ENCODE data around the gene MAPK14. TPM values are rescaled to one million over a fixed set of nuclear protein-coding genes. Genes with fewer than 3 reads are reported as not detected.
A peak's percentile ranks its signal among the peaks of the same experiment; 100 is the strongest.

Gene MAPK14
- polyA plus RNA-seq, 3 donors from 2014 or later: 34.4 to 71.8 (median 44.6) TPM

DNA sequence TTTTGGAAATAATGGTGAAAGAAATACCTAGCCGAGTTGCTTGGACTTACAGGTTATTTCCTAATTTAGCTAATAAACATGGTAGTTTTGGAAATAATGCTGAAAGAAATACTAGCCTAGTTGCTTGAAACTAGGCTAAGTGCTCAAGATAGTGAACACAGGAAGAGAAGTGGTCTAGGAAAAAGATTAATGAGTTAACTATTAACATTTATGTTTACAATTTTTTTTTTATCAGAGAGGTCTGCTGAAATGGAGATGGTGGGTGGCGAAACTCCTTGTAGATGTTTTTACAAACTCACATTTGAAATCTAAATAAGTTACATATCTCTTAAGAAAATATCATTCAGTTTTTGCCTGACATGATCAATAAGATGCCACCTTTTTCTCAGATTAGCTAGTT lies 39.2 kb downstream of the MAPK14 start:
- peaks cover 78 to 89% of the 10 kb centered on the region in 2 donors for H3K4me1 Mint-ChIP-seq
- DNase-seq: no peak
- no peaks in the 10 kb centered on the region for H3K27me3 Mint-ChIP-seq (ENCODE audit: low read depth in 3 of 3)
- H3K36me3 Mint-ChIP-seq: no peaks in the 10 kb centered on the region
- H3K27ac Mint-ChIP-seq: peak overlapping the region in 3 of 6 donors; percentile 6 to 29 (median 17)
- no peak overlapping the region for H3K4me3 Mint-ChIP-seq
- H3K9me3 Mint-ChIP-seq: no peaks in the 10 kb centered on the region

DNA sequence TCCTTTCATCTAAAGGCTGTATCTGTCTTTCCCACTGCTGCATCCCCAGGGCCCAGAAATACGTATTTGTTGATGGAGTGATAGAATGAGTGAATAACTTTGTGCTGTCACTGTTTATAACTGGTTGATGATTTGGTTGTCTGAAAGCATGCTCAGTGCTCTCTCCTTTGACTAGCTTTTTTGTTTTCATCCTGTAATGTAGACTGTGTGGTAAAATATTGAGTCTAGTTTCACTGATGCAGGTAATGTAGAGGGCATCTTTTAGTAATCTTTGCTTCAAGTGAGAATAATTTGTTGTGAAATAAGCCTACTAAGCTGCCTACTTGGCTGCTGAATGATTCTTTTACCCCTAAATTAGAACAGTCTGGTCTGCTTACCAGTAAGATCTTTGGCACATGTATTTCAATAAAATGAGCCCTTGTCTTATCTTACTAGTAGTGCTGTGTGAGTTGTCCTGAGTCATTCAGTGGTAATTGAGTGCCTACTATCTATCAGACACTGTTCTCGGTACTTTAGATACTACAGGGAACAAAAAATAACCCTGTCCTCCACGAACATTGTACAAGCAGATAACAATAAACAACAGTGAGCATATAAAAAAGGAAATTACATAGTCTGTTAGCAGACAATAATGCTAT lies 39.9 kb downstream of the MAPK14 start:
- DNase-seq: no peak
- H3K27ac Mint-ChIP-seq: peak overlapping the region in 5 of 6 donors; percentile 16 to 65 (median 39)
- no peaks in the 10 kb centered on the region for H3K36me3 Mint-ChIP-seq
- no peak overlapping the region for H3K4me3 Mint-ChIP-seq
- H3K27me3 Mint-ChIP-seq (ENCODE audit: low read depth in 3 of 3): no peaks in the 10 kb centered on the region
- H3K4me1 Mint-ChIP-seq: peaks cover 85 to 95% of the 10 kb centered on the region in 2 donors
- no peaks in the 10 kb centered on the region for H3K9me3 Mint-ChIP-seq

DNA sequence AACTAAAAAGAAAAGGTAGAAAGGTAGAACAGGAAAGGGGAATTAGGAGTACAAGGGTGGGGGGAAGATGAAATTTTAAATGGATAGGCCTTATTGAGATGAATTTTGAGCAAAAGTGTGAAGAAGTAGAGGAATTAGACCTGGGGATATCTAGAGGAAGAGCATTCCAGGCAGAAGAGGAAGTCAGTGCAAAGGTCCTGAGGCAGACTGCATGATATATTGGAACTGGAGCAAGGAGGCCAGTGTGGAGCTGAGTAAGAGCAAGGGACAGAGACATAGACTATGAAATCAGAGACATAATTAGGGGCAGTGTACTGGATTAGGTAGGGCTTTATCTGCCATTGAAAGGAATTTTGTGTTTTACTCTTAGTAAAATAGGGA lies 40.4 kb downstream of the MAPK14 start:
- H3K4me1 Mint-ChIP-seq: peaks cover 86 to 97% of the 10 kb centered on the region in 2 donors
- no peak for DNase-seq
- H3K4me3 Mint-ChIP-seq: no peak overlapping the region
- no peaks in the 10 kb centered on the region for H3K27me3 Mint-ChIP-seq (ENCODE audit: low read depth in 3 of 3)
- H3K9me3 Mint-ChIP-seq: no peaks in the 10 kb centered on the region
- peak overlapping the region; percentile 0 to 55 (median 19) for H3K27ac Mint-ChIP-seq
- no peaks in the 10 kb centered on the region for H3K36me3 Mint-ChIP-seq

DNA sequence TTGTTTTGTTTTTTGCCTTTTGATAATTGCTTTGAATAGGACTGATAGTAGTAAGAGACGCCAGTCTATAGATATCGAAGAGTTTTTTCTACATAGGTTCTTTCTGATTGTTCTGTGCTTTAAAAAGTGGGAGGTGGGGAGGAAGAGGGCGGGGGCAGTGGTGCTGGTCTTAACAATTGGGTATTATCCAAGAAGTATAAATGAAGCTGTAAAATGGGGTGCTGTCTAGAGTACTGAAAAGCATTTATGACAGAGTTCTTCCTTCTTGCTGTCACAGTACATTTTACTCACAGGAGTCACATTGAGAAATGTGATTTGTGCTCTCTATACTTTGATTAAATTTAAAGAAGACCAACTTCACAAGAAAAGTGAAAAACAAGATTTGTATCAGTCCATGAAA lies 41.0 kb downstream of the MAPK14 start:
- H3K4me1 Mint-ChIP-seq: peaks cover 83 to 97% of the 10 kb centered on the region in 2 donors
- no peaks in the 10 kb centered on the region for H3K27me3 Mint-ChIP-seq (ENCODE audit: low read depth in 3 of 3)
- H3K36me3 Mint-ChIP-seq: no peaks in the 10 kb centered on the region
- peak overlapping the region in 2 of 6 donors; percentile 0 to 6 for H3K27ac Mint-ChIP-seq
- no peak overlapping the region for H3K4me3 Mint-ChIP-seq
- H3K9me3 Mint-ChIP-seq: no peaks in the 10 kb centered on the region
- no peak for DNase-seq

DNA sequence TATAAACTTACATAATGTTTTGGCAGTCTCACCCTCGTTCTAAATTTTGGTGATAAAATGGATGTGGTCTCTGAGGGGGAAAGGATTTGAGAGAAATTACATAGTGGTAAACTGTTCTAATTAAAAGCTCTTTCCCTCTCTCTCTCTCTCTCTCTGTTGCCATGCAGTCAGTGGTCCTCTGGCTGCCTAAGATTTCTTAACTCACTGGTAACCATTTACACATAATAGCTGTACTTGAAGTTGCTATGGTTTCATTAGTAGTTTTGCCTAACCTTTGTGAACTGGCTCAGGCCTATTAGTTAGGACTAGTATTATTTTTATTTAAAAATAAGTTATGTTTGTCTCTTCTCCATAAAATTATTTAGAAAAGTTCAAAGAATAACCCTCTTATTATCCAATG lies 42.0 kb downstream of the MAPK14 start:
- Mint-ChIP-seq H3K27ac (peak overlapping the region in 1 of 6 donors; percentile 1), H3K4me1 (peaks cover 76 to 91% of the 10 kb centered on the region in 2 donors), H3K27me3 (ENCODE audit: low read depth in 3 of 3) (no peaks in the 10 kb centered on the region), H3K36me3 (no peaks in the 10 kb centered on the region), H3K4me3 (no peak overlapping the region), H3K9me3 (no peaks in the 10 kb centered on the region)
- no peak for DNase-seq

DNA sequence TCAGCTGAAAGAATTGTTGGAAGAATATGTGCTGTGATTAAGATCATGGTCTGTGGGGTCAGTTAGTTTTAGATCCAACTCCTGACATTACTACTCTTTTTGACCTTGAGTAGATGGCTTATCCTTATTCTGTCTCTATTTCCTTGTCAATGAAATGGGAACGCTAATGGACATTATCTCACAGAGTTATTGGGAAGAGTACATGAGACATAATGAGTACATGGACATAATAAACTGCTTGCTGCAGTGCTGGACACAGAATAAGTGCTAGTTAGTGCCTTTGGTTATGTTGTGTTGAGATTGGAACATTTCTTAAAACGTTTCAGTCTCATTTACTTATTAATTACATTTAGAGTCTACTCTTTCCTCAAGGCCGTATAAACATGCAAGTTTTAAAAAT lies 42.6 kb downstream of the MAPK14 start:
- Mint-ChIP-seq H3K36me3 (peaks cover 0 to under 1% (median 0%) of the 10 kb centered on the region in 3 donors), H3K4me1 (peaks cover 70 to 85% of the 10 kb centered on the region in 2 donors), H3K4me3 (peak overlapping the region in 1 of 5 donors; percentile 11), H3K27ac (peak overlapping the region in 3 of 6 donors; percentile 11 to 40 (median 14)), H3K9me3 (no peaks in the 10 kb centered on the region), H3K27me3 (ENCODE audit: low read depth in 3 of 3) (peaks cover 0 to 2% (median 0%) of the 10 kb centered on the region in 3 donors)
- no peak for DNase-seq

DNA sequence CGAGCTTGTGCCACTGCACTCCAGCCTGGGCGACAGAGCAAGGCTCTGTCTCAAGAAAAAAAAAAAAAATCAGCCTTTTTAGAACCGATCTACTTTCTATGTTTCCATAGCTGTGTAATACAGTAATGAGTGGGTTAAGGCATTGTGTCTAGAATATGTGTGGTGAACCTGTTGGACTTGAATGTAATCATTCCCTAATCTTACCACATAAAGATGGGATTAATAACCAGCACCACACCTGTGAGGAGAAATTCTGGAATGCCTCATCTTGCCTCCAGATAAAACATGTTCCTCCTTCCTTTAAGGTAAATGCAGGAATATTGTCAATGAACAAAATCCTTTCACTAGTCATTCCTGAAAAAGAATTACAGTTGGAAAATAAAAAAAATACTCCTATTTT lies 43.7 kb downstream of the MAPK14 start:
- H3K27me3 Mint-ChIP-seq (ENCODE audit: low read depth in 3 of 3): peaks cover 0 to 3% (median 0%) of the 10 kb centered on the region in 3 donors
- peaks cover 68 to 74% of the 10 kb centered on the region in 2 donors for H3K4me1 Mint-ChIP-seq
- H3K4me3 Mint-ChIP-seq: no peak overlapping the region
- H3K36me3 Mint-ChIP-seq: peaks cover 0 to 7% (median 0%) of the 10 kb centered on the region in 3 donors
- H3K9me3 Mint-ChIP-seq: no peaks in the 10 kb centered on the region
- peak overlapping the region in 5 of 6 donors; percentile 33 to 77 (median 67) for H3K27ac Mint-ChIP-seq
- no peak for DNase-seq

DNA sequence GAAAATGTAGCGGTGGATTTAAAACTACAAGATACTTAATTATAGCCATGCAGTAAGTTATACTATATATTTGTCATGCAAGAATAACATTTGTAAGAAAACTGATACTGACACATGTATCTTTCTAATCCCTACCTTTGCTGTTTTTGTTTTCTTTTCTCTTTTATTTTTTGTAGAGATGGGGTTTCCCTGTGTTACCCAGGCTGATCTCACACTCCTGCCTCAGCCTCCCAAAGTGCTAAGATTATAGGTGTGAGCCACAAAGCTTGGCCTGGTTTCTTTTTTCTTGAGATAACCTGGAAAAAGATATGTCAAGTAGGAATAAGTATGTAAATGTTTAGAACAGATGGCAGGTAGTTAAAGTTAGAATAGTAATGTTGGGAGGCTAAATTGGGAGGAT lies 44.1 kb downstream of the MAPK14 start:
- Mint-ChIP-seq H3K27ac (peak overlapping the region; percentile 37 to 80 (median 69)), H3K4me3 (no peak overlapping the region), H3K27me3 (ENCODE audit: low read depth in 3 of 3) (peaks cover 0 to 3% (median 0%) of the 10 kb centered on the region in 3 donors), H3K36me3 (peaks cover 0 to 7% (median 0%) of the 10 kb centered on the region in 3 donors), H3K4me1 (peaks cover 64 to 70% of the 10 kb centered on the region in 2 donors), H3K9me3 (no peaks in the 10 kb centered on the region)
- no peak for DNase-seq

DNA sequence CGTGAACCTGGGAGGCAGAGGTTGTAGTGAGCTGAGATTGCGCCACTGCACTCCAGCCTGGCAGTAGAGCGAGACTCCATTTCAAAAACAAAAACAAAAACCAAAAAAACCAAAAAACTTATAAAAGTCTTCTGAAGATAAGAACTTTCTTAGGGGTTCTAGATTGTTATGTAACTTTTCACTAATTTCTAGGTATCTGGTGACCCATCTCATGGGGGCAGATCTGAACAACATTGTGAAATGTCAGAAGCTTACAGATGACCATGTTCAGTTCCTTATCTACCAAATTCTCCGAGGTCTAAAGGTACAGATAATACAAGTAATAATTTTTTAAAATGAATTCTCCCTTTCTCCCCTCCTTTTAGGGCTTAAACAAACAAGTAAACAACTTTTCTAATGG lies 45.1 kb downstream of the MAPK14 start:
- H3K36me3 Mint-ChIP-seq: peaks cover 0 to 7% (median 0%) of the 10 kb centered on the region in 3 donors
- peaks cover 0 to 3% (median 0%) of the 10 kb centered on the region in 3 donors for H3K27me3 Mint-ChIP-seq (ENCODE audit: low read depth in 3 of 3)
- peaks cover 58 to 66% of the 10 kb centered on the region in 2 donors for H3K4me1 Mint-ChIP-seq
- peak overlapping the region in 5 of 6 donors; percentile 8 to 67 (median 33) for H3K27ac Mint-ChIP-seq
- no peak for DNase-seq
- H3K4me3 Mint-ChIP-seq: no peak overlapping the region
- H3K9me3 Mint-ChIP-seq: no peaks in the 10 kb centered on the region

DNA sequence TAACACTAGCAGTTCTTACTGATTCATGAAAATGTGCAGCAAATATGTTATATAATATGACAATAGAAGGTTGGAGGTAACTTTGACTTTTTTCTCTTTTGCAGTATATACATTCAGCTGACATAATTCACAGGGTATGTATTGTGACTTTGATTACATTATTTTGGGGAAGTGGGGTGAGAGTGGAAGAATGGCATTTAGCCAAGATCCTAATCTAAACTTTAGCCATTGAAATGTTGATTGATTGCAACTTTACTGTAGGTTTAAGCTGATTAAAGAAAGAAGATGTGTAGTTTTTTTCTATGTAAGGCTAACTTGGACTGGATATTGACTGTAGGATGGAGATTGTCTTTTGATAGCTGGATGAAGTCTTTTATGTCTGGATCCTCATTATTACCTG lies 46.0 kb downstream of the MAPK14 start:
- Mint-ChIP-seq H3K4me1 (peaks cover 49 to 57% of the 10 kb centered on the region in 2 donors), H3K36me3 (peaks cover 0 to 7% (median 0%) of the 10 kb centered on the region in 3 donors), H3K9me3 (no peaks in the 10 kb centered on the region), H3K27ac (peak overlapping the region in 5 of 6 donors; percentile 0 to 66 (median 5)), H3K4me3 (no peak overlapping the region), H3K27me3 (ENCODE audit: low read depth in 3 of 3) (peaks cover 0 to 3% (median 0%) of the 10 kb centered on the region in 3 donors)
- DNase-seq: no peak

DNA sequence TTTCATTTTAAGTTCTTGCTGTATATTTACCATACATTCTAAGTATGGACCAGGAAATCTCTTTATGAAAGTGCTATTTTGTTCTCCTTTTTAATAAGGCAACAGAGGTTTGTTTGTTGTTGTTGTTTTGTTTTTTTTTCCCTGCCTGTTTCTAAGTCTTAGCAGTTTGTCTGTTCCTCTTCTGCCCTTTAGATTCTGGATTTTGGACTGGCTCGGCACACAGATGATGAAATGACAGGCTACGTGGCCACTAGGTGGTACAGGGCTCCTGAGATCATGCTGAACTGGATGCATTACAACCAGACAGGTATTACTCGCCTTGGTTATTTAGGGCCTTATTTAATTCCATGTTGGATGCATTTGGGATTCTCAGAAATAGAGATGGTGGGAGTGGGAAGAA lies 48.0 kb downstream of the MAPK14 start:
- Mint-ChIP-seq H3K36me3 (peaks cover 7 to 13% (median 10%) of the 10 kb centered on the region in 3 donors), H3K27ac (peak overlapping the region; percentile 2 to 77 (median 38)), H3K9me3 (no peaks in the 10 kb centered on the region), H3K27me3 (ENCODE audit: low read depth in 3 of 3) (peaks cover 0 to 3% (median 0%) of the 10 kb centered on the region in 3 donors), H3K4me1 (peaks cover 36 to 41% of the 10 kb centered on the region in 2 donors), H3K4me3 (no peak overlapping the region)
- DNase-seq: peak in 1 of 3 donors; percentile 26

DNA sequence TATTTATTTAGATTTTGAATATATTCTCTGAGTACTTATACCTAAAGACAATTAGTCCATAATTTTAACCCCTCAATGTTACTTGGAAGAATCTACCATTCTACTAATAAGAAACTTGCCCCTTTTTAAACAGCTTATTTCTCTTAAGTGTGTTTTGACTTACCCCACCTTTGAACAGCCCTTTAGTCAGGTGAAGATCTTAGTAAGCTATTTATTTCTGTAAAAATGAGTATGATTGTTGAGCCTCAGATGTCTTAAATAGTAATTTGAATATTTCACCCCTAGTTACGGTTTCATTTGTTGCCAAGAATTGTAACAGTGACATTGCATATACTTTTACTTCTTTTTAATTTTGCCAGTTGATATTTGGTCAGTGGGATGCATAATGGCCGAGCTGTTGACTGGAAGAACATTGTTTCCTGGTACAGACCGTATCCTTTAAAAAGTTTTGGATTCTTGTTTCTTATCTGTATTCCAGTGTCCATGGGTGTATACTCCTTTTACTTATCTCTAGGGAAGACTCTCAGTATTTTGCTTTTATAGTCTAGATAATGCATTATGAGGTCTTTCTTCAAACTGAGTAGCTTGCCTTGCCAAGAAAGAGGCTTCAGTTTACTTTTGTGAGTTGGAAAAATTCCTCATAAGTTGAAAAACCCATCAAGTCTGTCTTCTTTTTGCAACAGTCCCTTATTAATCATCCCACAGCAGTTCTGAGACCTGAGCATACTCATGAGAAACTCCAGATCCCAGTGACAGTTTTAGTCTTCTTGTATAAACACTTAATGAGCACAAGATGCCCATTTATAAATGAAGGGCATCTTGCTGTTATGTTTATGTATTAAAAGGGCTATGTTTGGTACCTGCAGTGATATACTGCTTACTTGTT lies 48.8 kb downstream of the MAPK14 start:
- Mint-ChIP-seq H3K36me3 (peaks cover 13 to 20% (median 18%) of the 10 kb centered on the region in 3 donors), H3K27ac (peak overlapping the region in 5 of 6 donors; percentile 2 to 79 (median 46)), H3K9me3 (no peaks in the 10 kb centered on the region), H3K27me3 (ENCODE audit: low read depth in 3 of 3) (peaks cover 0 to 3% (median 0%) of the 10 kb centered on the region in 3 donors), H3K4me3 (no peak overlapping the region), H3K4me1 (peaks cover 34 to 43% of the 10 kb centered on the region in 2 donors)
- DNase-seq: no peak

DNA sequence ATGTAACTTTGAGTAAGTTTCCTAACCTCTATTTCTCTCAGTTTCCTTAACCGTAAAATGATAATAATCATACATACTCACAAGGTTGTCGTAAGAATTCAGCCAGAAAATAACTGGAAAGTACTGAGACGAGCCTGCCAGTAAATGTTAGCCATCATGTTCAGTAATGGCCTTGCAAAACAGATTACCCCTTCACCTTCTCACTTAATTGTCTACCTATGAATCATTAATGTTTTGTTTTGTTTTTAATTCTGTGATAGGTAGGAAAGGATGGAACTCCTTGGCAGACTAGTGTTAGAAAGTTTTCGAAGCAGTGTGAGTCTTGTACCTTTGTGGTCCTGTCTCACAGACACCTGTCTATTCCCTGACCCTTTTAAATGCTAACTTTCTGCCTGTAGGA lies 50.6 kb downstream of the MAPK14 start:
- H3K9me3 Mint-ChIP-seq: no peaks in the 10 kb centered on the region
- H3K27me3 Mint-ChIP-seq (ENCODE audit: low read depth in 3 of 3): peaks cover 0 to 3% (median 0%) of the 10 kb centered on the region in 3 donors
- peaks cover 19 to 28% of the 10 kb centered on the region in 2 donors for H3K4me1 Mint-ChIP-seq
- H3K27ac Mint-ChIP-seq: peak overlapping the region in 2 of 6 donors; percentile 19 to 24
- H3K36me3 Mint-ChIP-seq: peaks cover 28 to 35% (median 33%) of the 10 kb centered on the region in 3 donors
- DNase-seq: no peak
- no peak overlapping the region for H3K4me3 Mint-ChIP-seq

DNA sequence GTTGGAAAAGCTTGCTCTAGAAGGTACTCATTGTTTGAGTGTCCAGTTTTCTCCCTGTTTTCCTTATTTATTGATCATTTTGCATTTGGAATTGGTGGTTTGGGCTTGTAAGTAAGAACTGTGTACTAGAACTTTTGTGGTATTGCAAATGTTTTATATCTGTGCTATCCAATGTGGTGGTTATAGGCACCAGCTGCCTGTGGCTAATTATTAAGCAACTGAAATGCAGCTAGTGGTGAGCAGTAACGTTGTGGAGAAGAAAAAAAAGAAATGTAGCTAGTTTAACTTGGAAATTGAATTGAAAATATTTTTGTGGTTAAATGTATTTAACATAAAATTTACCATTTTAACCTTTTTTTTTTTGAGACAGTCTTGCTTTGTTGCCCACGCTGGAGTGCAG lies 52.0 kb downstream of the MAPK14 start:
- H3K27ac Mint-ChIP-seq: peak overlapping the region in 2 of 6 donors; percentile 49 to 67
- peaks cover 0 to 3% (median 0%) of the 10 kb centered on the region in 3 donors for H3K27me3 Mint-ChIP-seq (ENCODE audit: low read depth in 3 of 3)
- H3K4me1 Mint-ChIP-seq: peaks cover 15 to 19% of the 10 kb centered on the region in 2 donors
- H3K9me3 Mint-ChIP-seq: no peaks in the 10 kb centered on the region
- H3K36me3 Mint-ChIP-seq: peaks cover 34 to 44% (median 42%) of the 10 kb centered on the region in 3 donors
- no peak overlapping the region for H3K4me3 Mint-ChIP-seq
- no peak for DNase-seq

Data from immature natural killer cell (primary cell).